ENCODE data around the gene LIPK. TPM values are rescaled to one million over a fixed set of nuclear protein-coding genes. Genes with fewer than 3 reads are reported as not detected.

The LIPK gene
- total and polyA plus RNA-seq, 2 of the 8 experiments (the other 6 are each of a cell fraction or from before 2014, with no cell fraction given) = not detected

DNA sequence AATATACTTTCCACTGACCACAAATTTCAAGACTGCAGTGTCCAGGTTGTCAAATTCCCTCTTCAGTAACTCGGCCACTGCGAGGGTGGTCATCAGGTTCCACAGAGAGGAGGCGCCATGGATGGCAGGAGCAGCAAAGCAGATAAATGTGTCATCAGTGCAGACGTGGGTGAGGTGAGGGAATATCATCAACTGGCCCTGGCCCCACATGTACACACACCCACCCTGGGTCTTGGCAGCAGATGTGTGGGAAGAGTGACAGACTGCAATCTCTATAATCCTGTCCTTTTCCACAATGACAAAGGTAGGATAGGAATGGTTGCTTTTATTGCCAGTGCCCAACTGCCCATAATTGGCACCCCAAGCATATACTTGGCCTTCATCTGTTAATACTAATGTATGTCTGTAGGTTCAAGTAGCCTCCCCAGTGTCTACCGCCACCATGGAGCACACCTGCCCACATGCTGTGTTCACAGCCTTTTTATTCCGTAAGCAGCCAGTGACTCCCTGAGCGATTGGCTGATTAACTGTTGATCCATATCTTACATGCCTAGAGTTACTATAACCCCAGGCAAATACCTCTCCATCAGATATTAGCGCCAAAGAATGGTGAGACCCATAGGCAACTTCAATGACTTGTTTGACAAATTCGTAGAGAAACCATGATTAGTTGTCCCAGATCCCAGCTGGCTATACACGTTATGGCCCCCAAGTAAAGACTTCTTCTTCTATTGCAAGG lies 80.2 kb downstream of the LIPK start:
- Histone ChIP-seq H4K91ac (replicated peaks; ENCODE audit: insufficient read length, low read length) (no peak overlapping the region), H3K4me3 (ENCODE audit: extremely low read depth in 1 of 4, insufficient read depth in 2 of 4, low read depth in 3 of 4, low read length in 4 of 4) (no peak overlapping the region), H2BK20ac (ENCODE audit: low read length) (no peak overlapping the region), H3K79me2 (ENCODE audit: control insufficient read depth in 1 of 2, insufficient read depth in 2 of 2, low read length in 2 of 2) (no peaks in the 10 kb centered on the region), H4K5ac (ENCODE audit: insufficient read length, low read depth, low read length) (no peak overlapping the region), H3K23ac (ENCODE audit: insufficient read length) (no peak overlapping the region), H3K27me3 (replicated peaks in 1 of 4; ENCODE audit: control insufficient read depth in 3 of 4, extremely low read depth in 1 of 4, insufficient read depth in 3 of 4, low read length in 3 of 4) (no peaks in the 10 kb centered on the region), H3K18ac (ENCODE audit: extremely low read depth, low read length) (no peak overlapping the region), H3K79me1 (ENCODE audit: low read depth, low read length) (no peaks in the 10 kb centered on the region), H3K4ac (replicated peaks; ENCODE audit: insufficient read length, low read depth, low read length) (no peak overlapping the region), H3K9ac (replicated peaks in 1 of 4; ENCODE audit: extremely low read depth in 1 of 4, low read depth in 3 of 4, low read length in 3 of 4) (no peak overlapping the region), H2BK15ac (ENCODE audit: low read length) (no peak overlapping the region), H3K4me1 (replicated peaks in 1 of 4; ENCODE audit: control insufficient read depth in 3 of 4, insufficient read depth in 4 of 4, low read length in 3 of 4) (no peaks in the 10 kb centered on the region), H2AK5ac (ENCODE audit: low read depth, low read length) (no peak overlapping the region), H2BK5ac (ENCODE audit: low read depth, low read length) (no peak overlapping the region), H3K9me3 (ENCODE audit: insufficient read depth in 2 of 2, low read depth in 1 of 2, low read length in 1 of 2) (no peaks in the 10 kb centered on the region), H3K14ac (ENCODE audit: insufficient read length) (no peak overlapping the region), H4K8ac (ENCODE audit: extremely low read depth, insufficient read depth, low read length) (no peak overlapping the region), H4K20me1 (replicated peaks in 1 of 2; ENCODE audit: control insufficient read depth in 1 of 2, insufficient read depth in 2 of 2, low read length in 2 of 2) (no peaks in the 10 kb centered on the region), H2BK120ac (replicated peaks; ENCODE audit: low read depth, low read length) (no peak overlapping the region), H2AFZ (ENCODE audit: low read length) (no peak overlapping the region), H3K23me2 (ENCODE audit: low read depth, low read length) (no peaks in the 10 kb centered on the region), H3K36me3 (ENCODE audit: control insufficient read depth in 2 of 4, insufficient read depth in 4 of 4, low read length in 3 of 4) (no peaks in the 10 kb centered on the region; a peak in 1 of 8 replicates), H2BK12ac (ENCODE audit: low read depth, low read length) (no peak overlapping the region), H3K27ac (ENCODE audit: low read depth, low read length) (no peak overlapping the region), H3K4me2 (ENCODE audit: insufficient read depth in 1 of 2, low read depth in 2 of 2, low read length in 2 of 2) (no peak overlapping the region), H3K56ac (replicated peaks; ENCODE audit: insufficient read length, low read depth, low read length) (no peak overlapping the region)
- FAIRE-seq = no peak
- no peak for DNase-seq (ENCODE audit: low read depth in 1 of 2, low spot score in 2 of 2)
- WGBS, 2 experiments (ENCODE audit: extremely low coverage in 1 of 2, insufficient coverage in 1 of 2, insufficient read length in 1 of 2, insufficient replicate concordance in 2 of 2, low coverage in 1 of 2, low lambda C conversion rate in 2 of 2, missing lambda C conversion rate in 1 of 2) = 90% methylated on average over 10 of the region's 10 CpGs; no CpG with 5 or more reads in 1 of the 2 experiments
- TF ChIP-seq RAD21 (IDR thresholded peaks at IDR 0.05 in 1 of 2, conservative IDR thresholded peaks at IDR 0.05 in 1 of 2; ENCODE audit: low read depth in 2 of 2, low read length in 2 of 2) (no peak), SRF (IDR thresholded peaks at IDR 0.05; ENCODE audit: low read depth, low read length) (no peak), SP2 (IDR thresholded peaks at IDR 0.05; ENCODE audit: low read length) (no peak), BACH1 (IDR thresholded peaks at IDR 0.05; ENCODE audit: low read length) (no peak)
- ChIA-PET POLR2A (ENCODE audit: partially characterized antibody) (no interaction called here), CTCF (ENCODE audit: partially characterized antibody) (interaction anchor here (1.8 kb wide), 1 partner anchor 58 kb away, joined by 9 read pairs; no protein-coding TSS in a partner anchor)

All from H1 (cell line).